ENCODE data around the gene THAP8. TPM values are rescaled to one million over a fixed set of nuclear protein-coding genes. Genes with fewer than 3 reads are reported as not detected.

THAP8 gene
- total and polyA plus RNA-seq, 2 of the 4 experiments (the other 2 are of a cell fraction) = 1.8 to 5.9 TPM

- dilution Hi-C loops (cut with HindIII; ENCODE audit: low sequenced_read_pairs, unreplicated experiment) = no loop called here
These were observed 43.0 kb upstream of the THAP8 start for GRCh38 chr19:36097036-36097435.

More at GRCh38 chr19:36097036-36097435, 43.0 kb upstream of the THAP8 start:
- intact Hi-C loops (cut with micrococcal nuclease) = no loop called here
- H4K5ac ChIP-seq (ENCODE audit: low read depth, low read length) = no peak overlapping the region
- ChIA-PET POLR2A (ENCODE audit: unreplicated experiment) (no interaction called here), CTCF (no interaction called here)
- no TSS peak for BruUV-seq (replicated peaks)
- ATAC-seq (ENCODE audit: low read depth) (no peak), DNase-seq (no peak)
- no peak overlapping the region for H3K9ac ChIP-seq (ENCODE audit: low read depth, low read length)
- no peak overlapping the region for H3K56ac ChIP-seq (ENCODE audit: extremely low read depth, insufficient read depth, low read length)
- no peak overlapping the region for H3K4me3 ChIP-seq (ENCODE audit: insufficient read depth, low read depth, low read length)
- no peak overlapping the region for H4K8ac ChIP-seq (ENCODE audit: low read depth in 2 of 2, low read length in 2 of 2)
- H3K36me3 ChIP-seq (ENCODE audit: control insufficient read depth, insufficient read depth, low read length) = peaks cover 10% of the 10 kb centered on the region
- no peak overlapping the region for H3K18ac ChIP-seq (ENCODE audit: low read depth, low read length)
- no peak overlapping the region for H3K27ac ChIP-seq (ENCODE audit: insufficient read depth, low read length)
- in situ Hi-C loops (cut with MboI; ENCODE audit: low sequenced_read_pairs) = no loop called here
- no peaks in the 10 kb centered on the region for H4K20me1 ChIP-seq (ENCODE audit: insufficient read depth, low read length)
- no peaks in the 10 kb centered on the region for H3K27me3 ChIP-seq (ENCODE audit: control insufficient read depth, insufficient read depth, low read length)
- no peak overlapping the region for H2AK9ac ChIP-seq (replicated peaks; ENCODE audit: low read depth, low read length, poor library complexity)
- no peak for TF ChIP-seq MXI1 (IDR thresholded peaks at IDR 0.05; ENCODE audit: borderline replicate concordance, low read depth, low read length)
- no peak for TF ChIP-seq MAFK (IDR thresholded peaks at IDR 0.05; ENCODE audit: low read depth, low read length)
- no peak for TF ChIP-seq ELK1 (IDR thresholded peaks at IDR 0.05; ENCODE audit: borderline replicate concordance, low read depth, low read length)
- no peak for TF ChIP-seq FOS (IDR thresholded peaks at IDR 0.05; ENCODE audit: low read depth, low read length)
- no peak for TF ChIP-seq MAZ (IDR thresholded peaks at IDR 0.05; ENCODE audit: borderline replicate concordance, low read depth, low read length)
- no peak for TF ChIP-seq CHD1 (IDR thresholded peaks at IDR 0.05; ENCODE audit: low read depth, low read length)
- TF ChIP-seq RCOR1 (IDR thresholded peaks at IDR 0.05; ENCODE audit: insufficient replicate concordance, low read length) = no peak
- no peak for TF ChIP-seq RFX5 (IDR thresholded peaks at IDR 0.05; ENCODE audit: low read depth, low read length)
- no peak for TF ChIP-seq POLR2A (IDR thresholded peaks at IDR 0.05; ENCODE audit: low read depth, low read length)
- TF ChIP-seq CTCF (conservative IDR thresholded peaks at IDR 0.05; ENCODE audit: low read depth, low read length) = no peak
- TF ChIP-seq SMC3 (IDR thresholded peaks at IDR 0.05; ENCODE audit: low read depth, low read length) = no peak
- TF ChIP-seq CEBPB (IDR thresholded peaks at IDR 0.05; ENCODE audit: low read depth, low read length) = no peak
- TF ChIP-seq NFE2L2 (IDR thresholded peaks at IDR 0.05; ENCODE audit: low read depth, low read length) = no peak
- no peak for TF ChIP-seq BHLHE40 (IDR thresholded peaks at IDR 0.05; ENCODE audit: low read depth, low read length)
- H4K91ac ChIP-seq (ENCODE audit: insufficient read depth, low read depth, low read length) = no peak overlapping the region
- no peak overlapping the region for H3K4me2 ChIP-seq (ENCODE audit: low read depth, low read length)
- H2BK20ac ChIP-seq (ENCODE audit: low read depth, low read length) = no peak overlapping the region
- no peak overlapping the region for H2AFZ ChIP-seq (replicated peaks; ENCODE audit: low read length, poor library complexity)
- 86% methylated on average over 2 of the region's 6 CpGs; no CpG with 5 or more reads in 1 of the 2 experiments for WGBS, 2 experiments (ENCODE audit: extremely low coverage in 2 of 2, insufficient read length in 1 of 2)
- no peak overlapping the region for H3K14ac ChIP-seq (replicated peaks; ENCODE audit: low read depth, low read length)
- no peaks in the 10 kb centered on the region for H3K79me1 ChIP-seq (ENCODE audit: low read depth in 1 of 2, low read length in 2 of 2)
- no peaks in the 10 kb centered on the region for H3K9me1 ChIP-seq (ENCODE audit: insufficient read depth, low read length)
- H2BK120ac ChIP-seq (ENCODE audit: low read depth, low read length) = no peak overlapping the region
- no peak overlapping the region for H2BK5ac ChIP-seq (ENCODE audit: low read depth, low read length, poor library complexity, severe bottlenecking)
- H3K4ac ChIP-seq (ENCODE audit: low read depth, low read length) = no peak overlapping the region
- H3K23ac ChIP-seq (ENCODE audit: low read depth, low read length) = no peak overlapping the region
- no peak overlapping the region for H2BK15ac ChIP-seq (ENCODE audit: low read depth, low read length)
- H3K9me3 ChIP-seq (ENCODE audit: control insufficient read depth, insufficient read depth, low read length) = no peaks in the 10 kb centered on the region
- no peak overlapping the region for H2AK5ac ChIP-seq (ENCODE audit: low read depth, low read length)
- H3K4me1 ChIP-seq (ENCODE audit: control insufficient read depth, insufficient read depth, low read length) = no peaks in the 10 kb centered on the region
